HS-5 (cell line): ENCODE data around the gene GAS7.

Experiments
- DNase-seq: peaks from one replicate; pipeline ENCODE4 v3.0.0-alpha.2; 2012; ENCODE audit warnings: low read depth

GAS7 gene

DNA sequence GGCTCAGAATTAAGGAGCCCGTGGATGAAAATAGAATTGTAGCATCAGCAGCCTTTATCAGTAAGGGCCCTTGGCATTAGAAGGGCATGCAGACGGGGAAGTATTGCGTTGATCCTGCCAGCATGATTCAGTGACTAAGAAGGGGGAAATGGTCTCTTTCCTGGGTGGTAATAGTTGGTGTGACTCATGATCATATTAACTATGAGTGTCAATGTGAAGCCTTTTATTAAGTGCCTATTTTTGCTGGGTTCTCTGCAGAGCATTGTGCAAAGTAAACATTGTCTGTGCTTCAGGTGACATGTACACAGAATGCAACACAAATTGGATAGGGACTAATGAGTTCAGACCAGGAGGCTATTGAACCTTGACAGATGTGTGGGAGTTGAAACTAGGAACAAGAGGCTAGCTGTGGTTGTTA, 317.8 kb downstream of the GAS7 start:
- no peak for DNase-seq

DNA sequence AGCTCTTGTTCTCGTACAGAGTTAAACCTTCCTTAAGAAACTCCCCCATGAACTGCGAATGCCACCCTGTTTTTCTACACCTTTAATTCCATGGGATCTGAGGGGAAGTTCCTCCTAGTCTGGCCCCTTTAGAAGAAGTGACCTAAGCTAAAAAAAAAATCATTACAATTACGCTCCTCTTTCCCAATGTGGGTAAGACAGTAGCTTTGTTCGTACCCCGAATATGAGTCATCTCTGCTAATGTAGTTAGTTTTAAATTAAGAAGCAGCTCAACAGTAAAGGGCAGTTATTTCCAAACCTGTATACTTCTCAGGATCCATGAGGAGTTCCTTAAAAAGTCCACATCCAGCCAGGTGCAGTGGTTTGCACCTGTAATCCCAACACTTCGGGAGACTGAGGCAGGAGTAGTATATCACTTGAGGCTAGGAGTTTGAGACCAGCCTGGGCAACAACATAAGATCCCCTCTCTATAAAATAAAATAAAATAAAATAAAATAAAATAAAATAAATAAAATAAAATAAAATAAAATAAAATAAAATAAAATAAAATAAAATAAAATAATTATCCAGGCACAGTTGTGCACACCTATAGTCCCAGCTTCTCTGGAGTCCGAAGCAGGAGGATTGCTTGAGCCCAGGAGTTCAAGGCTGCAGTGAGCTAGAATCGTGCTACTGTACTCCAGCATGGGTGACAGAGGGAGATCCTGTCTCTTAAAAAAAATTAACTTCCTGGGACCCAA, 319.4 kb downstream of the GAS7 start:
- DNase-seq = no peak

DNA sequence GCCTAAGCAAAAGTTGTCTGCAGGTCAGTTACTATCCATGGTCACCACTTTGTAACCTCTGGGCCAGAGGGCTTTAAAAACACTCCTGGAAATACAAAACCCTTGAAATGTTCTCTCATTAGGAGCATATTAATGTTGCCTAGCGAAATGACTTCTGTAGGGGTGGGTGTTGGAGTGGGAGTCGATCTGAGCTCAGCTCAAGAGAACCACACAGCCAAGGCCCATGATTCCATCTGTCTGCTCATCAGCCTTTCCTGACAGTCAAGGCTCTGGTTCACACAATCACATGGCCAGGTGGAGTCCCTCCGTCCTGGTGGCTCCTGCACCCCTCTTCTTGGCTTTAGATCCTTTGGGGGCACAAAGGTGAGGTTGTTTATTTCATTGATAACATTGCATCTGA, 320.1 kb downstream of the GAS7 start:
- no peak for DNase-seq

DNA sequence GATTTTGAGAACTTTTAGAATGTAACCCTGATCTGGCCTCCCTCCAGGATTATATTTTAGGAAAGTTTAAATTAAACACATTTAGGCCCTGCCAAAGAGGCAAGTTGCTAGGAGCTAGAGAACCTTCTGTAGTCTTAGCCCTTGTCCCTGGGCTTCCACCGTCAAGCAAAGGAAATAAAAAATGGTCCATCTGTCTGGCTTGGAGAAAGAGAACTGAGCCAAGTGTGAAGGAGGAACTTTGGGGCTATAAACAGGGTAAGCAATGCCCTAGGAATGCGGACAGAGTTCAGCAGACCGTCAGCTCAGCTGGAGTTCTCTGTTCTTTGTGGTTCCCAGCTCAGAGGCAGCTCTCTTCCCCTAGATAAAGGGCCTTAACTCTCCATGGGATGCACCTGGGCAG, 323.0 kb downstream of the GAS7 start:
- no peak for DNase-seq

DNA sequence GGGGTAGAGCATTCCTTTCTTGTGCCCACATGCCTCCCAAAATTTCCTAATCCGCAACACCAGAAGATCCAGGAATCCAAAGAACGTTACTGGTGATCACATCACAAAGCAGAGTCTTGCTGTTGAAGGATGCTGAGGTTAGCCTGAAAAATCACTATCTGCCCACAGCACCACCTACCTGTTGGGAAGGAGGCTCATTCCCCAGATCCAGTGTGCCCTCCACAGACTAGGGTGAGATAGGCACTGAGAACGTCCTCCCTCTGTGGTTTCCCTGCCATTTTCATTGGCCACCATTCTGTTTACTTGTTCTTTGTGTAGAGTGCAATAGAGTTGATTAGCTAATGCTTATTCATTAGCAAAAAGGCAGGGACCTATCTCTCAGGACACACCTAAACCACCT, 323.7 kb downstream of the GAS7 start:
- DNase-seq = no peak

DNA sequence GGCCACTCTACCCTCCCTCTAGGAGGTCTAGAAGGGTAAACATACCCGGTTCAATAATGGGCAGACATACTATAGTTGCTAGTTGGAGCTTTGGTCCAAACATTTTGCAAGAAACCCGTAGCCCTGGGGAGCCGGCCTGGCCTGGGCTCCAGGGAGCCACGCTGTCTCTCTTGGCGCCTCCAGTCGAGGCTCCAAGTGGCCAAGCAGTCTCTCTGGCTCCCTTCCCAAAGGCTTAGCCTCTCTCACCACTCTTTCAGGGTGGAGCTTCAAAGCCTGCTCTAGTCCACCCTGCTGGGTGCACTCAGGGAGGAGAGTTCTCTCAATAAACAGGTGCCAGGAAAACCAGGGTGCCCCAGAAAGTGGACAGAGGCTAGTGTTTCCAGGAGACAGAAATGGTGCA, 325.6 kb downstream of the GAS7 start:
- DNase-seq = no peak

DNA sequence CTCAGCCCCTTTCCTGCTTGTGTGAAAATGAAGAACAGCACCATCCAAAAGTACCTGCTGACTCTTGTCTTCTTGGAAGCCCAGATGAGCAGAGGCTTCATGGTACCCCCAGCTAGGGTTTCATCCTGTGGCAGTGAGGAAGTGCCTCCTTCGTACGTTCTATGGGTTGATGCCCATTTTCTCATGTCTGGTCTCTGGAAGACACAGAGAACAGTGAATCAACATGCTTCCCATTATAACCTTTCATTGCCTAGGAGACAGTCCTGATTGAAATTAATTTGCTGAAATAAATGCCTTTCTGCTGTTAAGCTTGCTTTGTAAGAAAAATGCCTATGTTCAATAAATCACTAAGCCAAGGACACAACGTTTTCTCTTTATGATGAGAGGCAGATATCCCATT, 329.9 kb downstream of the GAS7 start:
- no peak for DNase-seq

DNA sequence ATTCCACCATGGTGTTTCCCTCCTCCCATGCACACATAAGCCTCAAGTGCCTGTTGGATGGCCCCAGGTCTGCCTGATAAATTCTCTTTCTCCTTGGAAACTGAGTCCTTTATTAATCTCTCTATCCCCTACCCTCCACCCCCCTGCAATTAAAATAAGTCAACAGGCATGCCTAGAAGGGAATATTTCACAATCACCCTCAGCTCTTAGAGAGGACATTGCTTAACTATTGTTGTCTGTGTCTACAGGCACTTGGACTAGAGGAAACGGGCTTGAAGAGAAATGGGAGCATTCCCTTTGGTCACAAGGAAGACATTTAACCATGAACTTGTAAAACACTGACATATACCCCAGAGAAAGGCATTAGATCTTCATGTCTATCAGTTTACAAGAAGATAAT, 332.8 kb downstream of the GAS7 start:
- no peak for DNase-seq

DNA sequence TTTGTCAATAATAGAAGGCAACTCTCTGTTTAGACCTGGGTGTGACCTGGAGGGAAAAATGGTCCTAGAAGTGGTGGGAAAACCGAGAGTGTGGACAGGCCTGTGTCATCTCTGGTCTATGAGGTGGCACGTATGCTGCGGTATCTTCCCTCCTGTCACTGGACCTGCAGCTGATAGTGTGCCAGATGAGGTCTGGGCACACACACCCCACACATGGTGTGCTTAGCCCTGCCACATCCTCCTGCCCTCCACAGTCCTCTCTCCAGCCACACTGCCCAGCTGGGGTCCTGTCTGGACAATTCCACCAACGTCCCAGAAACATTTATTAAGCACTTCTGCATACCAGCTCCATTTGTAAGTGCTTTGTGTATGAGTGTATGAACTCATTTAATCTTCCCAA, 335.5 kb downstream of the GAS7 start:
- DNase-seq = no peak

DNA sequence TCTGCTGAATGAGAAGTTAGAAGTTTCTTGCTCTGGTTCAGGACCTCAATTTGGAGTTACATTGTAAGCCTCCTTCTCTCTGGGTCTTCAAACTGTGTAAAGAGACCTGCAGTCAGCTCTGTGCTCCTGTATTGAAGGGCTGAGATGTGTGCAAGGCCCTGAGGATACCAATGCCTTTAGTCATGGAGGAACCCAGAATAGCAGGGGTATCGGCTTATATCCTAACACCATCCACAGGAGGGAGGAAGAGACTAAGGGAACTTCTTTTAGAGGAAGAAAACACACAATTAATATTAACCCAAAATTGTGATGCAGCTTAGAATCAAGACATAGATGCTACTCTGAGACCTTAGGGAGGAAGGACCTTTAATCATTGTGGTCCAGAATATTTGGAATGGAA, 336.2 kb downstream of the GAS7 start:
- no peak for DNase-seq

DNA sequence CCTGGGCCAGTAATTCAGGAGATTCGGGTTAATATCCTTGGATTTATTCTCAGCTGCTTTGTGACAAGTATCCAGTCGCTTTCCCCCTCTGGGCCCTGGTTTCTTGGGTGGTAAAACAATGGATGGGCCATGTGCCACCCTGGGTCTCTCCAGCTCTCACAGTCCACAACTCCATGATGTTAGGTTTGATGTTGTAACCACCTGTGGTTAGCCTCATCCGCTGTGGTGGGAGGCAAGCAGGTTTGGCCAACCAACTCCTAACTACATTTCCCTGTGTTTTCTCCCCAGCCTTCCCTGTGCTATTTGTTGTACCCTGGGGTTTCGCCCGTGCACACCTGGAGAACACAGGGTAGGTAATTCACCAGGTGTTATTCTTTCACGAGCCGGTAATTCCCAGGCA, 337.6 kb downstream of the GAS7 start:
- no peak for DNase-seq
